ENCODE results near the gene ZNF605.

Gene ZNF605

DNA sequence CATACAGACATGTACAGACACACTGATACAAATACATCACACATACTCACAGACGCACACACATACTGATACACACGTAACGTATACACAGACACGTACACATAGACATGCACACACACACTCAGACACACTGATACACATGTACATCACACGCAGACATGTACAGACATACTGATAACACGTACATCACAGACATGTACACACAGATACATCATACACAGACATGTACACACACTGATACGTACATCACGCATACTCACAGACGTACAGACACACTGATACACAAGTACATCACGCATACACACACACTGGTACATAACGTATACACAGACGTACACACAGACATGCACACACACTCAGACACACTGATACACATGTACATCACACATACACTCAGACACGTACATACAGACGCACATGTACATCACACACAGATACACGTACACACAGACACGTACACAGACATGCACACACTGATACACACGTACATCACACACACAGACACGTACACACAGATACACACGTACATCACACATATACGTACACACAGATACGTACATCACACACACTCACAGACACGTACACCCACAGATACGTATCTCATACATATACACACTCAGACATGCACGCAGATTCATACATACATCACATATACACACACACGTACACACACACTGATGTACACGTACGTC lies 5.1 kb downstream of the ZNF605 start:
- Histone ChIP-seq H3K36me3 (ENCODE audit: control insufficient read depth, insufficient read depth, low read length) (no peaks in the 10 kb centered on the region; the same call in none of the 2 replicates), H3K4me3 (replicated peaks; ENCODE audit: low read depth, low read length) (no peak overlapping the region), H3K27me3 (replicated peaks; ENCODE audit: control insufficient read depth, insufficient read depth, low read length) (no peaks in the 10 kb centered on the region)
- TF ChIP-seq CTCF (IDR thresholded peaks at IDR 0.05; ENCODE audit: insufficient read depth, low read length, poor library complexity, severe bottlenecking): no peak
- DNase-seq (ENCODE audit: extremely low read depth, insufficient read length): no peak

GRCh38 chr12:132949936-132950837 lies 5.9 kb downstream of the ZNF605 start:
- Histone ChIP-seq H3K4me3 (replicated peaks; ENCODE audit: low read depth, low read length) (no peak overlapping the region), H3K27me3 (replicated peaks; ENCODE audit: control insufficient read depth, insufficient read depth, low read length) (no peaks in the 10 kb centered on the region), H3K36me3 (ENCODE audit: control insufficient read depth, insufficient read depth, low read length) (peaks cover 2% of the 10 kb centered on the region)
- TF ChIP-seq CTCF (IDR thresholded peaks at IDR 0.05; ENCODE audit: insufficient read depth, low read length, poor library complexity, severe bottlenecking): no peak
- no peak for DNase-seq (ENCODE audit: extremely low read depth, insufficient read length)

GRCh38 chr12:132948146-132949066 lies 7.7 kb downstream of the ZNF605 start:
- Histone ChIP-seq H3K27me3 (replicated peaks; ENCODE audit: control insufficient read depth, insufficient read depth, low read length) (no peaks in the 10 kb centered on the region), H3K36me3 (ENCODE audit: control insufficient read depth, insufficient read depth, low read length) (peaks cover 4% of the 10 kb centered on the region), H3K4me3 (replicated peaks; ENCODE audit: low read depth, low read length) (no peak overlapping the region)
- no peak for DNase-seq (ENCODE audit: extremely low read depth, insufficient read length)
- no peak for TF ChIP-seq CTCF (IDR thresholded peaks at IDR 0.05; ENCODE audit: insufficient read depth, low read length, poor library complexity, severe bottlenecking)

DNA sequence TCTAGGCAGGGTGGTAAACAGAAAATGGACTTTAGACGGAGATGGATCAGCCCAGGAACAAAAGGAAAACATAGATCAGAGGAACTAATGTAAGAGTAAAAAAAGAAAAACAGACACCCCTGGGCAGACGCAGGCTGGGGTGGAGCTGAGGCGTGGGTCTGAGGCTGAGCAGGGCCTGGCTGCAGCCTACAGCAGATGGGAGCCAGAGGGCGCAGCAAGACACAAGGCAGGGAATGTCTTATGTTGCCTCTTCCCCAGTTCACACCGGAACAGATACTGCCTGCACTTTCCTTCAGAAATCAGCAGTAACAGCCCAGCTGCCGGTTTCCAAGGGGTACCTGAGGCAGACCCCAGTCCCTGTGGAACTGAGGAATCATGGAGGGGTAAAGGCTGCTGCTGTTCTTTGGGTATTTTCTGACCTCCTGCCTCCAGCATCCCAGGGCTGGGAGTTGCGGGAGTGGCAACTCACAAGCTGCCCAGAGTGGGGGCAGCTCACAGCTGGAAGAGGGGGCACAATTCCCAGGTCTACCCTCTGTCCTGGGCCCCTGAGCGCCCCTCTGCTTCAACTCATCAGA lies 9.8 kb downstream of the ZNF605 start:
- H3K27me3 ChIP-seq (replicated peaks; ENCODE audit: control insufficient read depth, insufficient read depth, low read length): no peaks in the 10 kb centered on the region
- DNase-seq (ENCODE audit: extremely low read depth, insufficient read length): no peak
- no peak for TF ChIP-seq CTCF (IDR thresholded peaks at IDR 0.05; ENCODE audit: insufficient read depth, low read length, poor library complexity, severe bottlenecking)
- H3K36me3 ChIP-seq (ENCODE audit: control insufficient read depth, insufficient read depth, low read length): peaks cover 12% of the 10 kb centered on the region
- H3K4me3 ChIP-seq (replicated peaks; ENCODE audit: low read depth, low read length): no peak overlapping the region

GRCh38 chr12:132945806-132946205 lies 10.3 kb downstream of the ZNF605 start:
- H3K4me3 ChIP-seq (replicated peaks; ENCODE audit: low read depth, low read length): no peak overlapping the region
- H3K27me3 ChIP-seq (replicated peaks; ENCODE audit: control insufficient read depth, insufficient read depth, low read length): no peaks in the 10 kb centered on the region
- DNase-seq (ENCODE audit: extremely low read depth, insufficient read length): no peak
- H3K36me3 ChIP-seq (ENCODE audit: control insufficient read depth, insufficient read depth, low read length): peaks cover 12% of the 10 kb centered on the region
- TF ChIP-seq CTCF (IDR thresholded peaks at IDR 0.05; ENCODE audit: insufficient read depth, low read length, poor library complexity, severe bottlenecking): no peak

Data from GM06990 (cell line).